Retinal pigment epithelial cell (primary cell): Measurements from ENCODE around the gene LRRC3C.

Experiments
- DNase-seq: peaks from one replicate; pipeline ENCODE4 v3.0.0-alpha.2; 2010; ENCODE audit warnings: low read depth
- H3K4me3 ChIP-seq: 2 replicates; pipeline ENCODE4 v1.5.1; 2011; ENCODE audit warnings: mild to moderate bottlenecking, low read length, control low read depth, moderate library complexity
- TF ChIP-seq, protein P1 (sequence below): conservative IDR thresholded peaks from 2 replicates; pipeline ENCODE4 v1.5.1; 2011; ENCODE audit warnings: low read depth, low read length, control low read depth, inconsistent platforms

Gene LRRC3C

DNA sequence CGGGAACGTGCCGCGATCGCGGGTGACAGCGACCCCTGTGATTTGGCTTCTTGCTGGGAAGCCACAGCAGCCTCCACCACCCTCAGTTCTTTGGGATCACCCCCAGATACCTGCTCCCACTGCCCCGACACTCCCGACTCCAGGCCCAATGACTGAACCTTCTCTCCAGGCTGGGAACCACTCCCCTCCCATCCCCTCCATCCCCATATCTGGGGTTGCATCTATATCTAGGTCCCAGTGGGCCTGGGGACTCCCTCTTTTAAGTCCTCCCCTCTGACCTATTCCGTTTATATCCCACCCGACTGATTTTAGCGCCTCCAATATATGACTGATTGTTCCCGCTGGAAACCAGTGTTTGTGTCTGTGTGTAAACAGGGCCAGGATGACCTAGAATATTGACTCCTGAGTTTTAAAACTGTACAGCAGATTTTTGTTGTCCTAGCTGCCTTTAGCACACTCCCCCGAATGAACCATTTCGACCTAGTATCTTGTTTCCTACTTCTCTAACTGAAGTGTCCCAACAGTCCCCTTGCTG, 53.7 kb downstream of the LRRC3C start:
- peak overlapping the region; percentile 97 for H3K4me3 ChIP-seq
- TF ChIP-seq, protein P1, sequence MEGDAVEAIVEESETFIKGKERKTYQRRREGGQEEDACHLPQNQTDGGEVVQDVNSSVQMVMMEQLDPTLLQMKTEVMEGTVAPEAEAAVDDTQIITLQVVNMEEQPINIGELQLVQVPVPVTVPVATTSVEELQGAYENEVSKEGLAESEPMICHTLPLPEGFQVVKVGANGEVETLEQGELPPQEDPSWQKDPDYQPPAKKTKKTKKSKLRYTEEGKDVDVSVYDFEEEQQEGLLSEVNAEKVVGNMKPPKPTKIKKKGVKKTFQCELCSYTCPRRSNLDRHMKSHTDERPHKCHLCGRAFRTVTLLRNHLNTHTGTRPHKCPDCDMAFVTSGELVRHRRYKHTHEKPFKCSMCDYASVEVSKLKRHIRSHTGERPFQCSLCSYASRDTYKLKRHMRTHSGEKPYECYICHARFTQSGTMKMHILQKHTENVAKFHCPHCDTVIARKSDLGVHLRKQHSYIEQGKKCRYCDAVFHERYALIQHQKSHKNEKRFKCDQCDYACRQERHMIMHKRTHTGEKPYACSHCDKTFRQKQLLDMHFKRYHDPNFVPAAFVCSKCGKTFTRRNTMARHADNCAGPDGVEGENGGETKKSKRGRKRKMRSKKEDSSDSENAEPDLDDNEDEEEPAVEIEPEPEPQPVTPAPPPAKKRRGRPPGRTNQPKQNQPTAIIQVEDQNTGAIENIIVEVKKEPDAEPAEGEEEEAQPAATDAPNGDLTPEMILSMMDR, result no peak
- no peak for DNase-seq

DNA sequence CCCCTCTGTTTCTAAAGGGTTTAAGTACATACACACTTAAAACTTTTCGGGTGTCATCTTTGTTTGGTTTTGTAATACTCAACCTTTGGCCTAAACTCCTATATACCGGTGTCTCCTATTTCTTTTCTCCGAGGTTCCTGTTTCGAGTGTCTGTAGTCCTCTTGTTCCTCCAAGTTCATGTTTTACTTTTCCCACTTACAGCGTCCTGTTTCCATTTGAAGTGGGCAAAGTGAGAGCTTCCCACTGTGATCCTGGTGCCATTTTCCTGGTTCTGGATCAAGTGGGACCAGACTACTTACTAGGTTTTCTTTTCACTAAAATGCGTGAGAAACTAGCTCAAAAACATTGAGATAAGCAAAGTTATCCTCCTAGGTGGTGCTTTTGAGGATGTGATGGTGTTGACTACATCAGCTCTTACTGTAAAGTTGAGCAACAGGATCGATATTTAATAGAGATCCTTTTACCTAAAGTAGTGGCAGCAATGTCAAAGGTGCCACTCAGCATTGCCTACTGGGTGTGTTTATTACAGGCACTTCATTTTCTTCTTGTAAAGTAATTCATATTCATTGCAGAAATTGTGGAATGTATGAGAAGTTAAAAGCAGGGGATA, 54.3 kb downstream of the LRRC3C start:
- no peak for DNase-seq
- TF ChIP-seq, protein P1, result no peak
- H3K4me3 ChIP-seq, result peak overlapping the region; percentile 97

DNA sequence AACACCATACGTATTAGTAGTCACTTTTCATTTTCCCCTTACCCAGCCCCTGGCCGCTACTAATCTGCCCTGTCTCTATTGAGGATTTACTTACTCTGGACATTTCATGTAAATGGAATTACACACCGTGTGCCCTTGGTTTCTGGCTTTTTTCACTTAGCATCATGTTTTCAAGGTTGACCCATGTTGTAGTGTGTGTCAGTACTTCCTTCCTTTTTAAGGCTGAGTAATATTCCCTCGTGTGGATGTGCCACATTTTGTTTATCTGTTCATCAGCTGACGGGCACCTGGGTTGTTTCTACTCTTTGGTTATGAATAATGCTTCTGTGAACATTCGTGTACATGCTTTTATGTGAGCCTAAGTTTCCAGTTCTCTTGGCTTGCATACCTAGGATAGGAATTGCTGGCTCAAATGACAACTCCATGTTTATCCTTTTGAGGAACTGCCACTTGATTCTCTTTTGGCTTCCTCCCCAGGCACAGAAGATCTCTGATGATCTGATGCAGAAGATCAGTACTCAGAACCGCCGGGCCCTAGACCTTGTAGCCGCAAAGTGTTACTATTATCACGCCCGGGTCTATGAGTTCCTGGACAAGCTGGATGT, 60.8 kb downstream of the LRRC3C start:
- TF ChIP-seq, protein P1, result no peak
- DNase-seq, result no peak
- no peak overlapping the region for H3K4me3 ChIP-seq

DNA sequence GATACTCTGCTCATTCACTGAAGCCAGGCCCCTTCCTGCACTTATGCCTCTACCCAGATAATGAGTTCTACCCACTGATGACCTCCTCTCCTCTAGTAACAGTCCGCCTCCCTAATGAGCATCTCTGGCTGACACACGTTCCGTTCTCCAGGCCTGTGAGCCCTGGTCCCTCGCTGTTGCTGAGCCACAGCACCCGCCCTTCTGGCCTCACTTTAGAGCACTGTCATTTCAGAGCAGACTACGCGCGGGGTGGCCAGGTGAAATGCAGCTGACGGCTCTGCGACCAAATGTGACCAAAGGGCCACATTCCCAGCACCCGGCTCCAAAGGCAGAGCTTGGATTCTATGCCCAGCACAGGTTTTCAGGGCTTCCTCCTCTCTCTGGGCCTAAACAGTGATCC, 66.9 kb downstream of the LRRC3C start:
- H3K4me3 ChIP-seq, result no peak overlapping the region
- TF ChIP-seq, protein P1, result no peak
- no peak for DNase-seq
